ENCODE results near the gene FADS2.

Gene FADS2

GRCh38 chr11:61908730-61909316 lies 80.7 kb downstream of the FADS2 start:
- DNase-seq = no peak

DNA sequence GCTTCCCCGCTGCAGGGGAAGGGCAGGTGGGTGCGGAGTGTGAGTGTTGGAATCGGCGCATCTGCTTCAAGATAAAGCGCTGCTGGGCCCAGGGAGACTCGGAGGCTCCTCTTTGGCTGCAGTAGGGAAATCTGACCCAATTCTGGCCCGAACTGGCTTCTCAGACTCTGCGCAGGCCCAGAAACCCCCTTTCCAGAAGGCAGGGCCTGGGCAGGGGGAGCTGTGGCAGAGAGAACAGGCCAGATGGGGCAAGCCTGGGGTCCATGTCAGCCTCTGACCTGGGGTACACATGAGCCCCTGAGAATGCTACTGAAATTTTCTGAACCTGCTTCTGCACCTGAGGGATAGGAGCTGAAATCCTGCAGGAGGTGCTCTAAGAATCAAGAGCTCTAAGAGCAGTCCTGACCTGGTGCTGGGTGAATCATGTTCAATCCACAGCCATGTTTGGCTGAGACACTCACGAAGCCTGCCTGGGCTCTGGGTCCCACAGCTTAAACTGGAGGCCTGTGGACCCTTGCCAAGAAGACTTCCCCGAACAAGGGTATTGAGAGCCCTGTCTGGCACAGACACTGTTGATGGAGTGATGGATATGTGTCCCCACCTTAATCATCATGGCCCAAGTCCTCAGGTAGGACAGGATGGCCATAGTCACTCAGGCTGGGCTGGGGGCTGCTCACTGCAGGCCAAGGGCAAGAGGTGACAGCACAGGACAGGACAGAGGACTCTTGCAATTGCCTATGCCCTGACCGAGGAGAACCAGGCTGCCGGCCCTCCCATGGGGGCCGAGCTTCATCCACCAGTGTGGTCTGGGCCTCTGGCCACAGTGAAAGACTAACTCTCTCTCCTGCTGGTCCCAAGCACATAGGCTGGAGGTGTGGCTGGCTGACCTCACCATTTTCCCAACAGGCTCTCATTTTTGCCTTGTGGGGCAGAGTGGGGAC lies 82.4 kb downstream of the FADS2 start:
- no peak for DNase-seq

DNA sequence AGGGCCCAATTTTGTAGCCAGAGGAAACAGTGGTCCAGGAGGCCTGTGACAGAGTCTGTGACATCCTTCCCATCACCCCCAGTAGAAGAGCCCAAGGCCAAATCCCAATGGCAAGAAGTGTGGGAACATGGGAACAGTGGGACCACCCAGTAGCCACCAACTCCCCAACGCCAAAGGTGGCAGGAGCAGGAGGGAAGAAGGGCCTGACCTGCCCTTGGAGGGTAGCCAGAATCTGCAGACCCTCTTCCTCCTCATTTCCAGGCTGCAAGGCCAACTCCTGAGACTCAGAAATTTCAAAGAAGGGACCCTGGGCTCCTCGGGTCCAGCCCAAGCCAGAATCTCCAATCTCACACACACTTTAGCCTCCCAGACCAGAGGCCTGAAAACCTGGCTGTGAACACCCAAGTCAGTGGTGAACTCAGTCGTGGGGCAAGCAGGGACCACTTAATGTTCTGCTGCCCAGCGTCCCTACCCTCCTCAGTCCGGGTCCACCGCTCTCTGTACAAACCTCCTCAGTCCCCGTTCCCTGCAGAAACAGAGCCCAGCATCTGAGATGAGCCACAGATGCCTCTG lies 83.1 kb downstream of the FADS2 start:
- DNase-seq = no peak

DNA sequence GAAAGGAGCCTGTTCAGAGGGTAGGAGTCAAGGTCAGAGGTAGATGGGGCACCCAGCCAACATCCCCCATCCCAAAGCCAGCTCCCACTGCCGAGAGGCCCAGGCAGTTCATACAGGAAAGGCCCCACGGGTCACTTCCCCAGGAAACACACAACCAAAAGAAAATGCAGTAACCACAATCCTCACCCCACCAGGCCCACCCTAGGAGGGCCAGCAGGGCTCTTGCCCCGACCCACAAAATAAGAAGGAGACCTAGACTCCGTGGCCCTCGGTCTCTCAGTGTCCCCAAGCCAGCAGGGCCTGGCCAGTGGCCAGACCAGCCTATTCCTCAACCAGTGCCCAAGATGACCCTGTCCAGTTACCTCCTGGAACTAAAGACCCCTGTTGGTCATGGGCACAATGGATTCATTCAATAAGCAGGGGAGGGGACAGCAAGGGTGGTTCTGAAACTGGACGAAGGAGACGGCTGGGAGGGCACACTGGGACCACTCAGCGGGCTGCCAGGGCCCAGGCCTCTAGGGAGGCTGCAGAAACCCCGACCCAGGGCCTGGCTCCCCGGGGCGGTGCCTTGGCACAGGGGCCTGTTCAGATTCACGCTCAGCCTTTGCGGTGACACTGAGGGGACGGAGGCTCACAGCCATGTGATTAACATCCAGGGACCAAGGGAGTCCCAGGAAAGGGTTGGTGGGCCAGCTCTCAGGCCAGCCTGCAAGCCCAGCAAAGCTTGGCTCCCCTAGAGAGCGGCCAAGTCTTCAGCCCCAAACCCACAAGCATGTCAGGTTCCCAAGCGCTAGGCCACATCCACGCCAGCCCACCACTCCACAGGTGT lies 83.8 kb downstream of the FADS2 start:
- DNase-seq = no peak

DNA sequence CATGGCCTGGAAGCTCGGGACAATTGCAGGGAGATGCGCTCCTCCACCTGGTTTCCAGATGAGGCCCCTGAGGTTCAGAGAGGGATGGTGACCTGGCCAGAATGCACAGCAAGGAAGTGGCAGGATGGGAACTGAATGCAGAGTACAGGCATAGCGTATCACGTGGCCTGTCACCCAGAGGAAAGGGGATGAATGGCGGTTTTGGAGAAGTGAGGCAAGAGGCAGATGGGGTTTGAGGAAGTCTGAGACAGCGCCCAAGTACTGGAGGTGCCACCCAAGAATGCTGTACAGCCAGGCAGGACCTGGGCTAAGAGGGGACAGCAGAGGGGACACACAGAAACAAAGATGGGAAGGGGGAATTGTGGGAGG lies 84.4 kb downstream of the FADS2 start:
- DNase-seq = peak; percentile 19

GRCh38 chr11:61912991-61913698 lies 85.0 kb downstream of the FADS2 start:
- no peak for DNase-seq

- DNase-seq = no peak
Observed at GRCh38 chr11:61913699-61914395, 85.7 kb downstream of the FADS2 start.

DNA sequence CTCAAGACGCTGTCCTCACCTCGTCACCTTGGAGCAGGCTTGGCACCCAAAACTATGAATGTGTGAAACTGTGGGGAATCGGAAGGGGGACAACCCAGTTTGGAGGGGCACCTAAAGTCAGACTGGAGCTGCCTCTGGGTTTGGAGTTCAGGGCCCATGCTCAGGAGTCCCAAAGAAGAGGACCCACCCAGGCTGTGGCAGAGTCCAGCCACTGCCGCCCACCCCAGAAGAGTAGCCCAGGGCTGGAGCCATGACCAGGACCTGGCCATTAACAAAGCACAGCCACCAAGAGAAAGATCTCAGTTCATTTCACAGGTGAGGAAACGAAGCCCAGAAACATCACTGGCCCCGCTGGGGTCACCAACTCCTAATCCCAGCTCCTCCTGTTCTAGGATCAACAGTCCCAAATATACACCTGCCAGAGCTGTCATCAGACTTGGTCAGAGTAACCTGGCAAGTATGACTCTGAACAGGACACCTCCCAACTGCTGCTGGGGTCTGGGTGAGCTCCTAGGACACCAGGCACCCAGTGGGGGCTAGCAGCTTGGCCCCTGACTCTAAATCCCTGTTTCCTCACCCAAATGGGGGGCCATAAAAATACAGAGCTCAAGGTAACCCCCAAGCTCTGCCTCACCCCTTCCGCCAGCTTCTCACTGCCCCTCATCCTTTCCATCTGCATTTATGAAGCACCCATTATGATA lies 86.5 kb downstream of the FADS2 start:
- no peak for DNase-seq

GRCh38 chr11:61916737-61917333 lies 88.7 kb downstream of the FADS2 start:
- no peak for DNase-seq

Data from GDM1 (cell line).